22Rv1 (cell line): ENCODE measurements around the gene HDAC2.
"Not testable (repeated sequence)": the region's sequence is repeated elsewhere in the genome, so short reads cannot be mapped to it uniquely, and the experiment has no call there.

ENCODE experiments used
- H3K27ac ChIP-seq: fragments of 450-650 bp; 2 replicates; pipeline ENCODE4 v1.5.1; 2017
- CTCF ChIP-seq: fragments of 450-650 bp; IDR thresholded peaks from 2 replicates; pipeline ENCODE4 v1.5.1; 2017; ENCODE audit warnings: mild to moderate bottlenecking
- ZFX ChIP-seq: fragments of 450-650 bp; IDR thresholded peaks from 2 replicates; pipeline ENCODE4 v1.6.1; 2017; ENCODE audit warnings: antibody characterized with exemption, borderline replicate concordance

The HDAC2 gene

GRCh38 chr6:113925378-113925777 lies 45.6 kb downstream of the HDAC2 start:
- no peak for TF ChIP-seq ZFX
- no peak for TF ChIP-seq CTCF
- no peak overlapping the region for H3K27ac ChIP-seq

- no peak for TF ChIP-seq ZFX
- TF ChIP-seq CTCF: no peak
- no peak overlapping the region for H3K27ac ChIP-seq
Observed at GRCh38 chr6:113924312-113924723, 46.6 kb downstream of the HDAC2 start.

GRCh38 chr6:113923526-113923925 lies 47.4 kb downstream of the HDAC2 start:
- no peak overlapping the region for H3K27ac ChIP-seq
- TF ChIP-seq ZFX: no peak
- no peak for TF ChIP-seq CTCF

- H3K27ac ChIP-seq: no peak overlapping the region
- TF ChIP-seq ZFX: no peak
- no peak for TF ChIP-seq CTCF
Observed at GRCh38 chr6:113921299-113921904, 49.5 kb downstream of the HDAC2 start.

GRCh38 chr6:113920663-113921267 lies 50.2 kb downstream of the HDAC2 start:
- H3K27ac ChIP-seq: no peak overlapping the region
- no peak for TF ChIP-seq ZFX
- no peak for TF ChIP-seq CTCF

GRCh38 chr6:113910285-113910684 lies 60.7 kb downstream of the HDAC2 start:
- not testable (repeated sequence) for H3K27ac ChIP-seq

- peak; percentile 80 for TF ChIP-seq CTCF
- no peak for TF ChIP-seq ZFX
- H3K27ac ChIP-seq: no peak overlapping the region
Observed at GRCh38 chr6:113909224-113909856, 61.6 kb downstream of the HDAC2 start.
